HL-60 (cell line): ENCODE data around the gene IAPP.

ENCODE experiments used
- GABPA ChIP-seq: IDR thresholded peaks from 2 replicates; pipeline ENCODE4 v1.6.1; 2012; ENCODE audit warnings: low read depth
- POLR2AphosphoS5 ChIP-seq: IDR thresholded peaks from 2 replicates; pipeline ENCODE4 v1.6.1; 2012; ENCODE audit warnings: low read depth
- TF ChIP-seq, protein P1 (sequence below): IDR thresholded peaks from 2 replicates; pipeline ENCODE4 v1.6.1; 2012; ENCODE audit warnings: low read depth; ENCODE audit not compliant: insufficient replicate concordance
- TF ChIP-seq, protein P2 (sequence below): IDR thresholded peaks from one replicate; pipeline ENCODE4 v1.5.1; 2011; ENCODE audit warnings: low read length, control low read depth, inconsistent platforms; ENCODE audit not compliant: insufficient read depth

DNA sequence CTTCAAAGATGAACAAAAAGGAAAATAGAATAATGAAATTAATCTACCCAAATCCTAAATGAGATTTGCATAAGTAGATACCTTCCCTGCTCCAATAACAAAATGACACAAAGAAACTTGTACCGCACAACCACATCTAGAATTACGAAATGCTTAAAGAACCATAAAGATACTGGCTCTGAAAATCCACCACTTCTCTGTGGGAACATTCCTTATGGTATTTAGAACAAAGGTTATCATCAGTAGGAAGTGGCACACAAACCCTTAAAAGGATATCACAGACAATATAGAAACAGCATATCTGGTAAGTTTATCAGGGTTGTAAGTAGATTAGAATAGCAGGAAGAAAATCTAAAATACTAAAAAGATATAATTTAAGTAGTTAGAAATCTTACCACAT is 11.6 kb downstream of the IAPP start:
- TF ChIP-seq, protein P1, sequence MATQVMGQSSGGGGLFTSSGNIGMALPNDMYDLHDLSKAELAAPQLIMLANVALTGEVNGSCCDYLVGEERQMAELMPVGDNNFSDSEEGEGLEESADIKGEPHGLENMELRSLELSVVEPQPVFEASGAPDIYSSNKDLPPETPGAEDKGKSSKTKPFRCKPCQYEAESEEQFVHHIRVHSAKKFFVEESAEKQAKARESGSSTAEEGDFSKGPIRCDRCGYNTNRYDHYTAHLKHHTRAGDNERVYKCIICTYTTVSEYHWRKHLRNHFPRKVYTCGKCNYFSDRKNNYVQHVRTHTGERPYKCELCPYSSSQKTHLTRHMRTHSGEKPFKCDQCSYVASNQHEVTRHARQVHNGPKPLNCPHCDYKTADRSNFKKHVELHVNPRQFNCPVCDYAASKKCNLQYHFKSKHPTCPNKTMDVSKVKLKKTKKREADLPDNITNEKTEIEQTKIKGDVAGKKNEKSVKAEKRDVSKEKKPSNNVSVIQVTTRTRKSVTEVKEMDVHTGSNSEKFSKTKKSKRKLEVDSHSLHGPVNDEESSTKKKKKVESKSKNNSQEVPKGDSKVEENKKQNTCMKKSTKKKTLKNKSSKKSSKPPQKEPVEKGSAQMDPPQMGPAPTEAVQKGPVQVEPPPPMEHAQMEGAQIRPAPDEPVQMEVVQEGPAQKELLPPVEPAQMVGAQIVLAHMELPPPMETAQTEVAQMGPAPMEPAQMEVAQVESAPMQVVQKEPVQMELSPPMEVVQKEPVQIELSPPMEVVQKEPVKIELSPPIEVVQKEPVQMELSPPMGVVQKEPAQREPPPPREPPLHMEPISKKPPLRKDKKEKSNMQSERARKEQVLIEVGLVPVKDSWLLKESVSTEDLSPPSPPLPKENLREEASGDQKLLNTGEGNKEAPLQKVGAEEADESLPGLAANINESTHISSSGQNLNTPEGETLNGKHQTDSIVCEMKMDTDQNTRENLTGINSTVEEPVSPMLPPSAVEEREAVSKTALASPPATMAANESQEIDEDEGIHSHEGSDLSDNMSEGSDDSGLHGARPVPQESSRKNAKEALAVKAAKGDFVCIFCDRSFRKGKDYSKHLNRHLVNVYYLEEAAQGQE, result no peak
- TF ChIP-seq POLR2AphosphoS5, result no peak
- TF ChIP-seq, protein P2, sequence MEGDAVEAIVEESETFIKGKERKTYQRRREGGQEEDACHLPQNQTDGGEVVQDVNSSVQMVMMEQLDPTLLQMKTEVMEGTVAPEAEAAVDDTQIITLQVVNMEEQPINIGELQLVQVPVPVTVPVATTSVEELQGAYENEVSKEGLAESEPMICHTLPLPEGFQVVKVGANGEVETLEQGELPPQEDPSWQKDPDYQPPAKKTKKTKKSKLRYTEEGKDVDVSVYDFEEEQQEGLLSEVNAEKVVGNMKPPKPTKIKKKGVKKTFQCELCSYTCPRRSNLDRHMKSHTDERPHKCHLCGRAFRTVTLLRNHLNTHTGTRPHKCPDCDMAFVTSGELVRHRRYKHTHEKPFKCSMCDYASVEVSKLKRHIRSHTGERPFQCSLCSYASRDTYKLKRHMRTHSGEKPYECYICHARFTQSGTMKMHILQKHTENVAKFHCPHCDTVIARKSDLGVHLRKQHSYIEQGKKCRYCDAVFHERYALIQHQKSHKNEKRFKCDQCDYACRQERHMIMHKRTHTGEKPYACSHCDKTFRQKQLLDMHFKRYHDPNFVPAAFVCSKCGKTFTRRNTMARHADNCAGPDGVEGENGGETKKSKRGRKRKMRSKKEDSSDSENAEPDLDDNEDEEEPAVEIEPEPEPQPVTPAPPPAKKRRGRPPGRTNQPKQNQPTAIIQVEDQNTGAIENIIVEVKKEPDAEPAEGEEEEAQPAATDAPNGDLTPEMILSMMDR, result no peak
- no peak for TF ChIP-seq GABPA
